ENCODE results near the gene SLC51B. TPM values are rescaled to one million over a fixed set of nuclear protein-coding genes. Genes with fewer than 3 reads are reported as not detected.

The SLC51B gene
- total RNA-seq, result 0.66 and 1.5 TPM in 2 replicates

GRCh38 chr15:65044724-65045481, at the start of gene SLC51B:
Gene SLC51B (plus strand): TSS chr15:65045387. CDS start chr15:65050005, 4,618 bp downstream.

GRCh38 chr15:65028921-65029735, 16.1 kb upstream of the SLC51B start, which contains the start of gene MTFMT:
Gene MTFMT (minus strand): TSS chr15:65029639. CDS start chr15:65029613, 26 bp downstream.

GRCh38 chr15:65067645-65068402, 22.6 kb downstream of the SLC51B start, which contains the start of gene RASL12:
Gene RASL12 (minus strand): TSS chr15:65067991. CDS start chr15:65067835, 156 bp downstream.

DNA sequence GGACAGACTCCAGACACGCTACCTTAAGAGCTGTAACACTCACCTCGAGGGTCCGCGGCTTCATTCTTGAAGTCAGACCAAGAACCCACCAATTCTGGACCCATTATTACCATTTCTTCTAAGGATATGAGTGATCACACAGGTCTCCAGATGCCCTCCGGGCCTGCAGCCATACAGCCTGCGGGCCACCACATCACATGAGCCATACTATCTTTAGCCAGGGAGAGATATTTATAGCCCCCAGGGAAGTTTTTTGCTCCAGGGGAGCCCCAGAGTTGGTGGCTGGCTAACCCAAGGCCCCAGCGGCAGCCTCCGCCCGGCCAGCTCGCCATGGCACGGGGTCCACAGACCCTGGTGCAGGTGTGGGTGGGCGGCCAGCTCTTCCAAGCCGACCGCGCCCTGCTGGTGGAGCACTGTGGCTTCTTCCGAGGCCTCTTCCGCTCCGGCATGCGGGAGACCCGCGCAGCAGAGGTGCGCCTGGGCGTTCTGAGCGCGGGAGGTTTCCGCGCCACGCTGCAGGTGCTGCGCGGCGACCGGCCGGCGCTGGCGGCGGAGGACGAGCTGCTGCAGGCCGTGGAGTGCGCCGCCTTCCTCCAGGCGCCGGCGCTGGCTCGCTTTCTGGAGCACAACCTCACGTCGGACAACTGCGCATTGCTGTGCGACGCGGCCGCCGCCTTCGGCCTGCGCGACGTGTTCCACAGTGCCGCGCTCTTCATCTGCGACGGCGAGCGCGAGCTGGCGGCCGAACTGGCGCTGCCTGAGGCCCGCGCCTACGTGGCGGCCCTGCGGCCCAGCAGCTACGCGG, 31.5 kb downstream of the SLC51B start, which contains the start of gene KBTBD13:
KBTBD13 (plus strand) TSS at position 261 of the 805 bp plus-strand sequence; CDS start at position 331, 70 bp downstream.

Other genes with a start within 250 kb of the SLC51B start
- 5.0 and 19.1 TPM in 2 replicates for gene PIF1, start 219.7 kb upstream of the SLC51B start, total RNA-seq
- 56.1 and 107 TPM in 2 replicates for gene PLEKHO2, start 203.5 kb upstream of the SLC51B start, total RNA-seq
- 9.2 and 19.0 TPM in 2 replicates for gene ANKDD1A, start 133.5 kb upstream of the SLC51B start, total RNA-seq
- 99.6 and 106 TPM in 2 replicates for gene SPG21, start 55.5 kb upstream of the SLC51B start, total RNA-seq
- gene MTFMT, start 15.7 kb upstream of the SLC51B start, total RNA-seq, result 26.6 and 29.1 TPM in 2 replicates
- gene RASL12, start 22.6 kb downstream of the SLC51B start, total RNA-seq, result 86.5 and 108 TPM in 2 replicates
- under 0.01 and 0.17 TPM in 2 replicates for gene KBTBD13, start 31.4 kb downstream of the SLC51B start, total RNA-seq
- 1.5 and 2.0 TPM in 2 replicates for gene UBAP1L, start 69.8 kb downstream of the SLC51B start, total RNA-seq
- 25.3 and 26.1 TPM in 2 replicates for gene PDCD7, start 88.4 kb downstream of the SLC51B start, total RNA-seq
- gene CLPX, start 140.0 kb downstream of the SLC51B start, total RNA-seq, result 28.1 and 61.2 TPM in 2 replicates
- 0.29 and 5.0 TPM in 2 replicates for gene CILP, start 166.1 kb downstream of the SLC51B start, total RNA-seq
- gene PARP16, start 241.5 kb downstream of the SLC51B start, total RNA-seq, result 2.9 and 3.0 TPM in 2 replicates